SJSA1 (cell line): Measurements from ENCODE around the gene DAB2IP. TPM values are rescaled to one million over a fixed set of nuclear protein-coding genes. Genes with fewer than 3 reads are reported as not detected.

Experiments
- DNase-seq, 2 experiments: peaks; one replicate each; pipeline ENCODE4 v3.0.0-alpha.2; 2015 to 2020; ENCODE audit warnings: low spot score in 2 of 2, low read depth in 1 of 2
- H3K27ac ChIP-seq: fragments of 250-450 bp; sonication (Bioruptor Pico); 2 replicates; pipeline ENCODE4 v1.5.1; 2020; ENCODE audit warnings: mild to moderate bottlenecking, moderate library complexity
- H3K27me3 ChIP-seq: fragments of 250-450 bp; sonication (Bioruptor Pico); replicated peaks from 2 replicates; pipeline ENCODE4 v1.5.1; 2020; ENCODE audit warnings: mild to moderate bottlenecking, moderate library complexity
- H3K36me3 ChIP-seq: fragments of 250-450 bp; sonication (Bioruptor Pico); 2 replicates; pipeline ENCODE4 v1.5.1; 2020; ENCODE audit warnings: mild to moderate bottlenecking
- H3K4me1 ChIP-seq: fragments of 250-450 bp; sonication (Bioruptor Pico); replicated peaks from 2 replicates; pipeline ENCODE4 v1.6.1; 2021; ENCODE audit warnings: mild to moderate bottlenecking
- H3K4me3 ChIP-seq: fragments of 250-450 bp; sonication (Bioruptor Pico); 2 replicates; pipeline ENCODE4 v1.5.1; 2020; ENCODE audit warnings: mild to moderate bottlenecking
- H3K9me3 ChIP-seq: fragments of 250-450 bp; sonication (Bioruptor Pico); replicated peaks from 2 replicates; pipeline ENCODE4 v1.5.1; 2020; ENCODE audit warnings: mild to moderate bottlenecking
- total RNA-seq: library from RNA; depleted of rRNA; stranded (reverse); fragments of >200 nt; shearing (Covaris generic); gene quantifications from 2 replicates; pipeline ENCODE4 v1.2.3, GENCODE V29; 2014

The DAB2IP gene
- total RNA-seq, 1 experiment from 2014 or later = 2.8 TPM

- H3K9me3 ChIP-seq = no peaks in the 10 kb centered on the region
- no peaks in the 10 kb centered on the region for H3K27me3 ChIP-seq
- no peaks in the 10 kb centered on the region for H3K4me1 ChIP-seq
- no peak overlapping the region for H3K4me3 ChIP-seq
- DNase-seq = no peak
- H3K27ac ChIP-seq = no peak overlapping the region
- no peaks in the 10 kb centered on the region for H3K36me3 ChIP-seq
Measured at GRCh38 chr9:121682926-121683515, 31.6 kb downstream of the DAB2IP start.

GRCh38 chr9:121683652-121684051, 32.2 kb downstream of the DAB2IP start:
- H3K4me1 ChIP-seq = no peaks in the 10 kb centered on the region
- DNase-seq = no peak
- H3K27ac ChIP-seq = no peak overlapping the region
- H3K9me3 ChIP-seq = no peaks in the 10 kb centered on the region
- H3K36me3 ChIP-seq = no peaks in the 10 kb centered on the region
- H3K27me3 ChIP-seq = no peaks in the 10 kb centered on the region
- H3K4me3 ChIP-seq = no peak overlapping the region

- H3K36me3 ChIP-seq = no peaks in the 10 kb centered on the region
- H3K9me3 ChIP-seq = no peaks in the 10 kb centered on the region
- H3K27me3 ChIP-seq = no peaks in the 10 kb centered on the region
- H3K27ac ChIP-seq = no peak overlapping the region
- no peaks in the 10 kb centered on the region for H3K4me1 ChIP-seq
- no peak for DNase-seq
- no peak overlapping the region for H3K4me3 ChIP-seq
Measured at GRCh38 chr9:121684381-121685145, 33.1 kb downstream of the DAB2IP start.

GRCh38 chr9:121685146-121685794, 33.8 kb downstream of the DAB2IP start:
- no peaks in the 10 kb centered on the region for H3K27me3 ChIP-seq
- no peak for DNase-seq
- H3K36me3 ChIP-seq = no peaks in the 10 kb centered on the region
- H3K27ac ChIP-seq = no peak overlapping the region
- H3K4me3 ChIP-seq = no peak overlapping the region
- H3K4me1 ChIP-seq = no peaks in the 10 kb centered on the region
- H3K9me3 ChIP-seq = no peaks in the 10 kb centered on the region

DNA sequence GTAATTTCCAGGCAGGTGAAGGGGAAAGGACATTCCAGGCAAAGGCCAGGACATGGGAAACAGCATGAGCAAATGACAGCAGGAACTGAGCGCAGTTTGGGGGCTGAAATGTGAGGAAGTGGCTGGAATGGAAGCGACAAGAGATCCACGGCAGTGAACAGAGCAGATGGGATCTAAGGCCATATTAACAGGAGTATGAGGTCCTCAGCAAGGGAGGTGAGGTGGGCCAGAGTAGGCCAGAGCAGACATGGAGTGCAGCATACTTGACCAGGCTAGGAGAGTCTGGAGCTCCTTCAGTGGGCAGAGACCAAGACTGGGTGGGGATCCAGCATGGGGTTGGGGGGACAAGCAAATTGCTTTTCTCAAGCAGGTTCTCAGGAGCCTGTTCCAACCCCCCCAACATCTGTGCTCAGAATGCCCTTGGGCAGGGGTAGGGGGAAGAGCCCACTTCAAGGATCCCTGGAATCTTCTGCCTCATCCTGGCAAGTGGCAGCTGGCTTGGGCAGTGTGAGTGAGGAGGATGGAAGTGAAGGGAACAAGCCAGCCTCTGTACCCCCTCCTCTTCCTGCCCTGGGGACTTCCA, 34.5 kb downstream of the DAB2IP start:
- no peaks in the 10 kb centered on the region for H3K27me3 ChIP-seq
- H3K36me3 ChIP-seq = no peaks in the 10 kb centered on the region
- no peaks in the 10 kb centered on the region for H3K9me3 ChIP-seq
- no peak overlapping the region for H3K27ac ChIP-seq
- H3K4me1 ChIP-seq = no peaks in the 10 kb centered on the region
- no peak for DNase-seq
- H3K4me3 ChIP-seq = no peak overlapping the region

DNA sequence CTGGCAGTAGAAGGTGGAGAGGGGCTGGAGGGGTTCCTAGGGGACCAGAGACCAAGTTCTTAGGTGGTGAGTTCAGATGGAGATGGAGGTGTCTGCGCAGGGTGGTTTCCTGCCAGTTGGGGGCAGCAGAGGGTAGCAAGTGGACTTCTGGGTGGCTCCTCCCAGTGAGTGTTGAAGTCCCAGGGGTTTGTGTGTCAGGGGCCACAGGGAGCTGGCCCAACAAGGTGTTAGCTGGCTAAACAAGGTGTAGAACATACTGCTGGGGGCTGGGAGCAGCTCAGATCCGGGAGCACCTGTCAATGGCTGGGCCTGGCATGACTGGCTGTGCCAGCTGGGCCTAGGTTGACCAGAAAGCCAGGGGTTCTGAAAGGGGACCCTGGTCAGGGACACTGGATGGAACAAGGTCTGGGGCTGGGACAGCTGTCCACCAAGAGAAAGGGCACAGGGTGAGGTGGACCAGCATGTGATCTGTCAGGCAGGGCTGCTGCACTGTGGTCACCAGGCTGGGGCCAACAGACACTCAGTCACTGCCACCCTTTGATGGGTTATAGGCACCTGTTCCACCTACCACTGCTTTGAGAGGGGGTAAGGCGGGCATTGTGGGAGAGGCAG, 35.6 kb downstream of the DAB2IP start:
- H3K27ac ChIP-seq = no peak overlapping the region
- H3K4me1 ChIP-seq = peaks cover 2% of the 10 kb centered on the region
- DNase-seq = peak; percentile 21 to 65
- H3K27me3 ChIP-seq = no peaks in the 10 kb centered on the region
- no peaks in the 10 kb centered on the region for H3K9me3 ChIP-seq
- no peaks in the 10 kb centered on the region for H3K36me3 ChIP-seq
- H3K4me3 ChIP-seq = no peak overlapping the region

- no peak for DNase-seq
- Histone ChIP-seq H3K27me3 (no peaks in the 10 kb centered on the region), H3K27ac (no peak overlapping the region), H3K4me3 (no peak overlapping the region), H3K9me3 (no peaks in the 10 kb centered on the region), H3K36me3 (no peaks in the 10 kb centered on the region), H3K4me1 (peaks cover 14% of the 10 kb centered on the region)
Measured at GRCh38 chr9:121688146-121688680, 36.8 kb downstream of the DAB2IP start.

DNA sequence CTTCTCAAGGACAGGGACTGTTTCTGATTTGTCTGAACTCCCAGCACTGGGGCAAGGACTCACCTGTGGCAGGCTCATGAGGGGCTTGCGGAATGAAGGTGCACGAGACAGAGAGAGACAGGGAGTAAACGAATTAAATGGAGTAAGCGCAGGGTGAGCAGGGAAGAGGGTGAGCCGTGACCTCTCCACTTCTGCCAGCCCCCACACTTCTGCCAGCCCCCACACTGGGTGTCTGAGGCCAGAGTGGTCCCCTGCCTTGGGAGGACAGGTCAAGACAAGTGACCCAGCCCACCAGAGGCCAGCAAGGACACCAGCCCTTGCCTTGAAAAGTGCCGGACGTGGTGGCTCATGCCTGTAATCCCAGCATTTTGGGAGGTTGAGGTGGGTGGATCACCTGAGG, 37.2 kb downstream of the DAB2IP start:
- Histone ChIP-seq H3K4me1 (peaks cover 18% of the 10 kb centered on the region), H3K27me3 (no peaks in the 10 kb centered on the region), H3K9me3 (no peaks in the 10 kb centered on the region), H3K4me3 (no peak overlapping the region), H3K27ac (no peak overlapping the region), H3K36me3 (no peaks in the 10 kb centered on the region)
- no peak for DNase-seq

- Histone ChIP-seq H3K27ac (no peak overlapping the region), H3K27me3 (no peaks in the 10 kb centered on the region), H3K4me1 (peaks cover 18% of the 10 kb centered on the region), H3K4me3 (no peak overlapping the region), H3K36me3 (no peaks in the 10 kb centered on the region), H3K9me3 (no peaks in the 10 kb centered on the region)
- DNase-seq = no peak
Measured at GRCh38 chr9:121689461-121690157, 38.2 kb downstream of the DAB2IP start.

DNA sequence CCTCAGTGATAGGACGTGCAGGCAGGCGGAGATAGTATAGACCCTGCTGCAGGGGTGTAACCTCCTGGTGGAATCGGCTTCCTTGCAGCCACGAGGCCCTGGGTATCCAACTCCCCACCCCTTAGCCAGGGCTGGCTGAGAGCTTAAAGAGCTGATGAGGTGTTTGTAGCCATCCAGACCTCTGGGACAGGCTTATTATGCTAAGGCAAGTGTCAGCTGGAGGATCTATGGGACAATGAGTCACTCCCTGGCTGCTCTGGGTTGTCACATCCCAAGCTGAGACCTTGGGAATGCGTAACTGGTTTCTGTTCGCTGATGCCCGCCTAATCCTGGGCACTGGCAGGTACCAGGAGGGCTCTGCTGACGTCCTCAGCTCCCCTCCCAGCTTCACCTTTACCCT, 38.9 kb downstream of the DAB2IP start:
- Histone ChIP-seq H3K27me3 (no peaks in the 10 kb centered on the region), H3K4me1 (peaks cover 18% of the 10 kb centered on the region), H3K36me3 (no peaks in the 10 kb centered on the region), H3K9me3 (no peaks in the 10 kb centered on the region), H3K4me3 (no peak overlapping the region), H3K27ac (no peak overlapping the region)
- DNase-seq = no peak

DNA sequence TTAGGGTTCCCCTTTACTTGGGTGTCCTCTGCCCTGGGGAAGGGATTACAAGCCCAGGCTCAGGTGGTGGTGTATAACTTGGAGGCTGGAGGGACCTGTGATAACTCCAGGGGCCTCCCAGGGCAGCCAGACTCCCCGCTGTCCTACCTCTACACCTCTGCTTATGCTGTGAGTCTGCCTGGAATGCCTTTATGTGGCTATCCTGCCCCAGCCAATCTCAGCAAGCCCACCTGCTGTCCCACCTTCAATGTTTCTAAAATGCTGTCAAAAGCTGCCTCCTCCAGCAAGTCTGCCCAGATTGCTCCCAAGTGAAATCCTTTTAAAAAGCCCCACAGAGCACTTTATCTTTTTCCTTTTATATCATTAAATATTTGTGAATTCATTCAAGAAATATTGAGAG, 39.3 kb downstream of the DAB2IP start:
- no peak for DNase-seq
- no peaks in the 10 kb centered on the region for H3K9me3 ChIP-seq
- no peak overlapping the region for H3K4me3 ChIP-seq
- no peaks in the 10 kb centered on the region for H3K36me3 ChIP-seq
- no peaks in the 10 kb centered on the region for H3K27me3 ChIP-seq
- H3K27ac ChIP-seq = no peak overlapping the region
- peaks cover 18% of the 10 kb centered on the region for H3K4me1 ChIP-seq

- Histone ChIP-seq H3K27ac (no peak overlapping the region; the same call in 1 of the 2 replicates), H3K4me3 (no peak overlapping the region), H3K4me1 (peaks cover 18% of the 10 kb centered on the region), H3K27me3 (no peaks in the 10 kb centered on the region), H3K36me3 (no peaks in the 10 kb centered on the region), H3K9me3 (no peaks in the 10 kb centered on the region)
- no peak for DNase-seq
Measured at GRCh38 chr9:121691890-121692289, 40.5 kb downstream of the DAB2IP start.
